Measurements from ENCODE around the gene NUFIP2.
A peak's percentile ranks its signal among the peaks of the same experiment; 100 is the strongest.

The NUFIP2 gene

DNA sequence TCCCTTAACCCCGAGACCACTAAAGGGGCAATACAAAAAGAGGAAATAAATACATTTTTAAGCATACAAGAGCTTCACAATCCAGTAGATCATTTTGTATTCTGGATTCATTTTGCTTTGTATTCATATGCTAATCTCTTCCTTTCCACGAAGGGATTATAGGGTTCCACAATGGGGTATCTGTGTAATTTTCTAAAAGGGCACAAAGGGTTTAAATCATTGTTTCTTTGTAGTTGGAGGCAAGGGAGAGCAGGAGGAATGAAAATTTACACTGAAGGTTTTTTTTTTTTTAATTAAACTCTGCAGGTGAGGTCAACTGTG lies 592 bp upstream of the NUFIP2 start:
- peaks cover 2 to 14% of the 10 kb centered on the region in 2 donors for H3K36me3 ChIP-seq (replicated peaks in 1 of 2; ENCODE audit: control insufficient read depth in 2 of 2, insufficient read depth in 2 of 2, low read length in 2 of 2)
- H3K14ac ChIP-seq (ENCODE audit: low read length): no peak overlapping the region
- H3K23ac ChIP-seq (ENCODE audit: low read depth, low read length, poor library complexity): no peak overlapping the region
- H3K79me1 ChIP-seq (ENCODE audit: low read depth, low read length): no peaks in the 10 kb centered on the region
- no peaks in the 10 kb centered on the region for H3K27me3 ChIP-seq (ENCODE audit: control insufficient read depth in 3 of 3, insufficient read depth in 3 of 3, low read depth in 1 of 3, low read length in 3 of 3)
- H3K4ac ChIP-seq (ENCODE audit: low read length): no peak overlapping the region
- no peak overlapping the region for H2BK12ac ChIP-seq (ENCODE audit: low read length)
- H4K8ac ChIP-seq (ENCODE audit: low read depth, low read length): no peak overlapping the region
- H2BK5ac ChIP-seq (ENCODE audit: low read length): peak overlapping the region; percentile 100
- peak overlapping the region; percentile 76 for H2AFZ ChIP-seq (ENCODE audit: low read length)
- H3K4me1 ChIP-seq (ENCODE audit: control insufficient read depth in 2 of 2, insufficient read depth in 1 of 2, low read depth in 1 of 2, low read length in 2 of 2): peaks cover 1 to 7% of the 10 kb centered on the region in 2 donors
- no peak for DNase-seq (ENCODE audit: low spot score)
- no peak overlapping the region for H2AK5ac ChIP-seq (ENCODE audit: low read depth, low read length)
- no peak overlapping the region for H3K9ac ChIP-seq (ENCODE audit: low read depth, low read length, poor library complexity)
- H3K27ac ChIP-seq (replicated peaks; ENCODE audit: low read length): peak overlapping the region; percentile 99
- peak overlapping the region in 1 of 2 donors; percentile 96 for H3K4me3 ChIP-seq (ENCODE audit: low read length in 2 of 2)
- no CpG with 5 or more reads among the region's 2 CpGs for WGBS, 2 donors (ENCODE audit: extremely low coverage in 2 of 2, insufficient read length in 2 of 2, insufficient replicate concordance in 1 of 2)
- H2BK15ac ChIP-seq (ENCODE audit: low read length): no peak overlapping the region
- H3K4me2 ChIP-seq (ENCODE audit: insufficient read depth, low read length, poor library complexity, severe bottlenecking): peak overlapping the region; percentile 95
- peaks cover 0 to 8% of the 10 kb centered on the region in 2 donors for H3K9me3 ChIP-seq (replicated peaks in 1 of 2; ENCODE audit: control insufficient read depth in 2 of 2, insufficient read depth in 1 of 2, low read depth in 1 of 2, low read length in 2 of 2)
- no peak overlapping the region for H2BK120ac ChIP-seq (ENCODE audit: low read depth, low read length)
- H4K91ac ChIP-seq (ENCODE audit: low read depth, low read length, poor library complexity): no peak overlapping the region
- no peak overlapping the region for H3K18ac ChIP-seq (ENCODE audit: low read length)

GRCh38 chr17:29292992-29293889 lies 707 bp downstream of the NUFIP2 start:
- Histone ChIP-seq H2BK120ac (ENCODE audit: low read depth, low read length) (peak overlapping the region; percentile 94), H3K9me3 (replicated peaks in 1 of 2; ENCODE audit: control insufficient read depth in 2 of 2, insufficient read depth in 1 of 2, low read depth in 1 of 2, low read length in 2 of 2) (peaks cover 0 to 19% of the 10 kb centered on the region in 2 donors), H3K27ac (replicated peaks; ENCODE audit: low read length) (peak overlapping the region; percentile 93), H2BK5ac (ENCODE audit: low read length) (peak overlapping the region; percentile 100), H3K14ac (ENCODE audit: low read length) (peak overlapping the region; percentile 95), H2AFZ (ENCODE audit: low read length) (peak overlapping the region; percentile 69), H3K4me2 (ENCODE audit: insufficient read depth, low read length, poor library complexity, severe bottlenecking) (peak overlapping the region; percentile 71), H2BK12ac (ENCODE audit: low read length) (peak overlapping the region; percentile 41), H4K8ac (ENCODE audit: low read depth, low read length) (no peak overlapping the region), H3K27me3 (ENCODE audit: control insufficient read depth in 3 of 3, insufficient read depth in 3 of 3, low read depth in 1 of 3, low read length in 3 of 3) (no peaks in the 10 kb centered on the region), H3K18ac (ENCODE audit: low read length) (peak overlapping the region; percentile 97), H3K4me1 (ENCODE audit: control insufficient read depth in 2 of 2, insufficient read depth in 1 of 2, low read depth in 1 of 2, low read length in 2 of 2) (peaks cover 1 to 7% of the 10 kb centered on the region in 2 donors), H3K36me3 (replicated peaks in 1 of 2; ENCODE audit: control insufficient read depth in 2 of 2, insufficient read depth in 2 of 2, low read length in 2 of 2) (peaks cover 2 to 27% of the 10 kb centered on the region in 2 donors), H3K79me1 (ENCODE audit: low read depth, low read length) (no peaks in the 10 kb centered on the region), H3K23ac (ENCODE audit: low read depth, low read length, poor library complexity) (peak overlapping the region; percentile 98), H3K9ac (ENCODE audit: low read depth, low read length, poor library complexity) (peak overlapping the region; percentile 95), H3K4me3 (ENCODE audit: low read length in 2 of 2) (peak overlapping the region; percentile 89 to 96), H3K4ac (ENCODE audit: low read length) (peak overlapping the region; percentile 76), H2AK5ac (ENCODE audit: low read depth, low read length) (peak overlapping the region; percentile 97), H2BK15ac (ENCODE audit: low read length) (no peak overlapping the region), H4K91ac (ENCODE audit: low read depth, low read length, poor library complexity) (no peak overlapping the region)
- DNase-seq (ENCODE audit: low spot score): peak; percentile 66
- no CpG with 5 or more reads among the region's 54 CpGs for WGBS, 2 donors (ENCODE audit: extremely low coverage in 2 of 2, insufficient read length in 2 of 2, insufficient replicate concordance in 1 of 2)

- Histone ChIP-seq H4K91ac (ENCODE audit: low read depth, low read length, poor library complexity) (no peak overlapping the region), H2AK5ac (ENCODE audit: low read depth, low read length) (peak overlapping the region; percentile 97), H2BK15ac (ENCODE audit: low read length) (no peak overlapping the region), H2BK5ac (ENCODE audit: low read length) (peak overlapping the region; percentile 100), H3K4me1 (ENCODE audit: control insufficient read depth in 2 of 2, insufficient read depth in 1 of 2, low read depth in 1 of 2, low read length in 2 of 2) (peaks cover 1 to 7% of the 10 kb centered on the region in 2 donors), H2BK12ac (ENCODE audit: low read length) (no peak overlapping the region), H3K4me3 (ENCODE audit: low read length in 2 of 2) (peak overlapping the region; percentile 89 to 96), H3K9me3 (replicated peaks in 1 of 2; ENCODE audit: control insufficient read depth in 2 of 2, insufficient read depth in 1 of 2, low read depth in 1 of 2, low read length in 2 of 2) (peaks cover 0 to 27% of the 10 kb centered on the region in 2 donors), H3K4ac (ENCODE audit: low read length) (no peak overlapping the region), H3K27ac (replicated peaks; ENCODE audit: low read length) (peak overlapping the region; percentile 93), H3K27me3 (ENCODE audit: control insufficient read depth in 3 of 3, insufficient read depth in 3 of 3, low read depth in 1 of 3, low read length in 3 of 3) (no peaks in the 10 kb centered on the region), H3K14ac (ENCODE audit: low read length) (no peak overlapping the region), H3K9ac (ENCODE audit: low read depth, low read length, poor library complexity) (peak overlapping the region; percentile 95), H2BK120ac (ENCODE audit: low read depth, low read length) (no peak overlapping the region), H3K18ac (ENCODE audit: low read length) (peak overlapping the region; percentile 97), H3K4me2 (ENCODE audit: insufficient read depth, low read length, poor library complexity, severe bottlenecking) (peak overlapping the region; percentile 58), H3K23ac (ENCODE audit: low read depth, low read length, poor library complexity) (peak overlapping the region; percentile 73), H2AFZ (ENCODE audit: low read length) (peak overlapping the region; percentile 69), H4K8ac (ENCODE audit: low read depth, low read length) (no peak overlapping the region), H3K79me1 (ENCODE audit: low read depth, low read length) (no peaks in the 10 kb centered on the region), H3K36me3 (replicated peaks in 1 of 2; ENCODE audit: control insufficient read depth in 2 of 2, insufficient read depth in 2 of 2, low read length in 2 of 2) (peaks cover 4 to 35% of the 10 kb centered on the region in 2 donors)
- no CpG with 5 or more reads among the region's 77 CpGs for WGBS, 2 donors (ENCODE audit: extremely low coverage in 2 of 2, insufficient read length in 2 of 2, insufficient replicate concordance in 1 of 2)
- DNase-seq (ENCODE audit: low spot score): peak; percentile 41
These were observed 1.6 kb downstream of the NUFIP2 start for GRCh38 chr17:29292071-29292991.

All from neuronal stem cell (in vitro differentiated cells).